Activated CD8-positive, alpha-beta memory T cell treated with anti-CD3 and anti-CD28 coated beads for 1 hour (primary cell): Measurements from ENCODE around the gene SMU1.
"Not testable (repeated sequence)": the region's sequence is repeated elsewhere in the genome, so short reads cannot be mapped to it uniquely, and the experiment has no call there.

ENCODE experiments used
- DNase-seq, 2 donors: peaks; one replicate each; pipeline ENCODE4 v3.0.0-alpha.2; 2020; ENCODE audit warnings: low read depth in 1 of 2; ENCODE audit errors: extremely low read depth in 1 of 2

Gene SMU1

GRCh38 chr9:33014665-33015014 is 61.8 kb downstream of the SMU1 start:
- no peak for DNase-seq

- no peak for DNase-seq
Measured at GRCh38 chr9:33013962-33014664, 62.4 kb downstream of the SMU1 start.

- no peak for DNase-seq
Measured at GRCh38 chr9:33012328-33013069, 64.0 kb downstream of the SMU1 start.

GRCh38 chr9:33011831-33012230 is 64.6 kb downstream of the SMU1 start:
- DNase-seq, result no peak

- no peak for DNase-seq
Measured at GRCh38 chr9:33007755-33008154, 68.7 kb downstream of the SMU1 start.

GRCh38 chr9:33005335-33005734 is 71.1 kb downstream of the SMU1 start:
- not testable (repeated sequence) for DNase-seq

- DNase-seq, result not testable (repeated sequence)
Measured at GRCh38 chr9:33000682-33001055, 75.8 kb downstream of the SMU1 start.

GRCh38 chr9:32992595-32993238 is 83.8 kb downstream of the SMU1 start:
- no peak for DNase-seq

- DNase-seq, result no peak
Measured at GRCh38 chr9:32991897-32992594, 84.4 kb downstream of the SMU1 start.
